Progenitor cell of endocrine pancreas (in vitro differentiated cells): ENCODE data around the gene LRRC36. TPM values are rescaled to one million over a fixed set of nuclear protein-coding genes. Genes with fewer than 3 reads are reported as not detected.

Experiments
- DNase-seq: peaks from one replicate; pipeline ENCODE4 v3.0.0; 2021; ENCODE audit warnings: low spot score; ENCODE audit not compliant: unreplicated experiment
- H3K27ac Mint-ChIP-seq: 2 replicates; pipeline ENCODE4 v1.8.0; 2021; ENCODE audit warnings: mild to moderate bottlenecking, moderate library complexity, mixed read lengths
- H3K27me3 Mint-ChIP-seq: 2 replicates; pipeline ENCODE4 v1.8.0; 2021; ENCODE audit warnings: mixed read lengths
- H3K36me3 Mint-ChIP-seq: 2 replicates; pipeline ENCODE4 v1.8.0; 2022; ENCODE audit warnings: mixed read lengths; ENCODE audit not compliant: insufficient read depth
- H3K4me1 Mint-ChIP-seq: 2 replicates; pipeline ENCODE4 v1.8.0; 2021; ENCODE audit warnings: low read depth, mixed read lengths
- H3K4me3 Mint-ChIP-seq: 2 replicates; pipeline ENCODE4 v1.8.0; 2021; ENCODE audit warnings: low read depth, mild to moderate bottlenecking, moderate library complexity, mixed read lengths
- H3K9me3 Mint-ChIP-seq: 2 replicates; pipeline ENCODE4 v1.8.0; 2021; ENCODE audit warnings: low read depth, mixed read lengths
- CTCF ChIP-seq: fragments of 200-600 bp; sonication (generic); IDR thresholded peaks from one replicate; pipeline ENCODE4 v1.5.0; 2021; ENCODE audit warnings: antibody characterized with exemption, mild to moderate bottlenecking; ENCODE audit not compliant: unreplicated experiment
- total RNA-seq: library from RNA; stranded (reverse); gene quantifications from 2 replicates; pipeline ENCODE4 v1.2.1, GENCODE V29; 2021

Gene LRRC36
- total RNA-seq, 1 donor from 2014 or later = 1.6 TPM

- no peak for DNase-seq
- Mint-ChIP-seq H3K4me1 (peaks cover 4% of the 10 kb centered on the region), H3K36me3 (peaks cover 1% of the 10 kb centered on the region), H3K27ac (no peak overlapping the region), H3K4me3 (no peak overlapping the region), H3K9me3 (no peaks in the 10 kb centered on the region), H3K27me3 (peaks cover 35% of the 10 kb centered on the region)
- no peak for TF ChIP-seq CTCF
Observed at GRCh38 chr16:67388591-67388990, 62.0 kb downstream of the LRRC36 start.

- H3K4me1 Mint-ChIP-seq = peaks cover 8% of the 10 kb centered on the region
- peaks cover 38% of the 10 kb centered on the region for H3K27me3 Mint-ChIP-seq
- H3K27ac Mint-ChIP-seq = no peak overlapping the region
- peaks cover 1% of the 10 kb centered on the region for H3K36me3 Mint-ChIP-seq
- H3K9me3 Mint-ChIP-seq = no peaks in the 10 kb centered on the region
- H3K4me3 Mint-ChIP-seq = no peak overlapping the region
- DNase-seq = no peak
- no peak for TF ChIP-seq CTCF
Observed at GRCh38 chr16:67389911-67390815, 63.5 kb downstream of the LRRC36 start.

- no peak for TF ChIP-seq CTCF
- H3K27ac Mint-ChIP-seq = no peak overlapping the region
- H3K27me3 Mint-ChIP-seq = peaks cover 35% of the 10 kb centered on the region
- H3K9me3 Mint-ChIP-seq = no peaks in the 10 kb centered on the region
- H3K4me1 Mint-ChIP-seq = peaks cover 10% of the 10 kb centered on the region
- peaks cover 1% of the 10 kb centered on the region for H3K36me3 Mint-ChIP-seq
- no peak overlapping the region for H3K4me3 Mint-ChIP-seq
- DNase-seq = no peak
Observed at GRCh38 chr16:67390816-67391423, 64.3 kb downstream of the LRRC36 start.

DNA sequence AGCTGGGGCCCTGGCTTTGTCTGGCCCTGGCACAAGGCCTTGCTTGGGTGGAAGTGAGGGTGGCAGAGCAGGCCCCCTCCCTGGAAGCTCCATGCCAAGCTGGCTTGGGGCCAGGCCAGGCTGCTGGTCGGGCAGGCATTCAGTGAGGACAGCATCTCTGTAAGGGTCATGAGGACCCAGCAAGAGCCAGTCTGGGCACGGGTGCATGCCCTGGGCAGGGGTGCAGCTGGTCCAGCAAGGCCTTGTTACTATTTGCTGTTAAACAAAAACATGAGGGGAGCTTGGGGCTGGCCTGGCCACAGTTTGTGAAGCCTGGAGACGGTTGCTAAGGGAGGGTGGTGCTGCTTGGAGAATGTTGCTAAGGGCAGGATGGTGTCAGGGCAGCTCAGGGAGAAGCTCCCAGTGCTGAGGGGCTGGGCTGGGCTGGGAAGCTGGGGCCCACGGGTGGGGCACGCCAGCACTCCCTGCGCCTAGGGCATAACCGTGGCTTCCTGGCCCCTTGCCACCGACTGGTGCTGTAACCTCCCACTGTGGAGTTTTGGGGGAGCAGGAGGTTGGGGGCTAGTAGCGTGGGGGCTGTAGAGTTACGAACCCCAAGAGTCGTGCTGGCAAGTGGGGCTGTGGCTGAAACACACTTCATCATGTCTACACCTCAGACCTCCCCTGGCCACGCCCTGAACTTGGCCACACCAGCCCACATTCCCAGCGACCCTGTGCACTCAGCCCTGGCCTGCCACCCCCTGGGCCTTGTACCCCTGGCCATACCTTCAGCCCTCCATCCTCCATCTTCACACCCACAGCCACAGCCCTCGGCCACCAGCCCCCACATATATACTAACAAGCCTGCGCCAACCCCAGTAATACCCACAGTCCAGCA is 65.0 kb downstream of the LRRC36 start:
- H3K4me1 Mint-ChIP-seq = peaks cover 12% of the 10 kb centered on the region
- no peak overlapping the region for H3K27ac Mint-ChIP-seq
- H3K4me3 Mint-ChIP-seq = no peak overlapping the region
- peaks cover 1% of the 10 kb centered on the region for H3K36me3 Mint-ChIP-seq
- no peaks in the 10 kb centered on the region for H3K9me3 Mint-ChIP-seq
- DNase-seq = no peak
- no peak for TF ChIP-seq CTCF
- H3K27me3 Mint-ChIP-seq = peaks cover 30% of the 10 kb centered on the region
